H1 (cell line): Measurements from ENCODE around the gene EPHB1.

ENCODE experiments used
- CTCF ChIP-seq, 3 experiments: IDR thresholded peaks; 1 replicate in 2 of 3; 2 replicates in 1 of 3; pipeline versions ENCODE4 v1.5.1 to v1.6.1; 2011; ENCODE audit warnings: low read length in 3 of 3, mild to moderate bottlenecking in 3 of 3, inconsistent platforms in 2 of 3, low read depth in 1 of 3, moderate library complexity in 1 of 3; ENCODE audit not compliant: insufficient read depth in 1 of 3; ENCODE audit errors: control extremely low read depth in 1 of 3
- RAD21 ChIP-seq, 2 experiments: IDR thresholded peaks in 1 of 2; conservative IDR thresholded peaks in 1 of 2; 2 replicates each; pipeline ENCODE4 v1.6.1; 2011; ENCODE audit warnings: low read depth in 2 of 2, low read length in 2 of 2, improper control_type of control experiment in 1 of 2, inconsistent platforms in 1 of 2, mild to moderate bottlenecking in 1 of 2, moderate library complexity in 1 of 2
- RBBP5 ChIP-seq: IDR thresholded peaks from 2 replicates; pipeline ENCODE4 v1.7.1; 2012; ENCODE audit warnings: low read depth, mild to moderate bottlenecking, inconsistent platforms, low read length, moderate library complexity, borderline replicate concordance
- SUZ12 ChIP-seq: fragments of 200-600 bp; sonication (generic); IDR thresholded peaks from 2 replicates; pipeline ENCODE4 v1.6.1; 2012; ENCODE audit warnings: mild to moderate bottlenecking, inconsistent platforms, low read length, moderate library complexity, mixed read lengths
- YY1 ChIP-seq: IDR thresholded peaks from 2 replicates; pipeline ENCODE4 v1.6.1; 2011; ENCODE audit warnings: low read depth, mild to moderate bottlenecking, low read length

DNA sequence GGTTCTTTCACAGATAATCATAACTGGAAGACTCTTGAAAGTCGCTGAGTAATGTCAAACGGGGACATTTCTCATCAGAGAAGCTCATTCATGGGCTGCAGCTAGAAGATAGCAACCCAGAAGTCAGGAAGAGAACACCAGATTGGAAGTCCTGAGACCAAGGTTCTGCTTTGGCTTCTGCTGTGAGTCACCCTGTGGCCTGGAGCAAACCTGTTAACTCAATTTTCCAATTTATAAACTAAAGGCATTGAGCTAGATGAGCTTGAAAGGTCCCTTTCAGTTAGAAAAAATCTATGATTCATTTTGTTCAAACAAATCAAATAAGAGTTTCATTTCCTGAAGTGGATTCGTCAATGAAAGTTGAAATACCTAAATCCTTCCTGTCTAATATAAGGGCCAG, 402.2 kb downstream of the EPHB1 start:
- TF ChIP-seq CTCF (IDR thresholded peaks at IDR 0.05; ENCODE audit: control extremely low read depth in 1 of 3, insufficient read depth in 1 of 3, low read depth in 1 of 3, low read length in 3 of 3) (no peak), SUZ12 (no peak), RBBP5 (no peak), YY1 (no peak), RAD21 (IDR thresholded peaks at IDR 0.05 in 1 of 2, conservative IDR thresholded peaks at IDR 0.05 in 1 of 2; ENCODE audit: low read depth in 2 of 2, low read length in 2 of 2) (no peak)
